A549 (cell line): ENCODE data around the gene PAPPA. TPM values are rescaled to one million over a fixed set of nuclear protein-coding genes. Genes with fewer than 3 reads are reported as not detected.
A peak's percentile ranks its signal among the peaks of the same experiment; 100 is the strongest.

ENCODE experiments used
- ATAC-seq, 2 experiments: fragments of 200-7000 bp in 1 of 2; fragments of >200 bp in 1 of 2; cut with Nextera tagmentation in 1 of 2; cut with Tn5 transposase in 1 of 2; 3 replicates each; pipeline versions ENCODE4 v1.8.0 to v1.9.1; 2018 to 2020; ENCODE audit warnings: mild to moderate bottlenecking in 1 of 2, moderate library complexity in 1 of 2
- CTCF ChIA-PET: fragments of 300-600 bp; sonication (Branson Sonifier 250); formaldehyde crosslinking; extraction: SDS; loops from one replicate; lab custom pipeline; 2021; ENCODE audit warnings: antibody characterized with exemption, inconsistent platforms; lab: Yijun Ruan, JAX
- POLR2A ChIA-PET: fragments of 350-600 bp; formaldehyde crosslinking; extraction: SDS; loops from one replicate; lab custom pipeline; 2021; ENCODE audit warnings: antibody characterized with exemption, inconsistent platforms; lab: Yijun Ruan, JAX
- DNase-seq, 2 experiments: peaks; one replicate each; pipeline versions ENCODE4 v3.0.0 to v3.0.0-alpha.2; 2011 to 2016; ENCODE audit warnings: low read depth in 1 of 2, low spot score in 1 of 2
- FAIRE-seq: peaks from 2 replicates; lab custom pipeline; 2011; peaks lifted over from hg19 to GRCh38; lab: Jason Lieb, UNC
- H3K27ac ChIP-seq, 2 experiments: fragments of >200 bp; sonication (Bioruptor Twin); formaldehyde crosslinking; 3 replicates each; pipeline ENCODE4 v1.5.1; 2016 to 2017
- H3K4me1 ChIP-seq: fragments of >200 bp; sonication (Bioruptor Twin); formaldehyde crosslinking; 3 replicates; pipeline ENCODE4 v1.6.1; 2016
- H3K4me2 ChIP-seq: fragments of >200 bp; sonication (Bioruptor Twin); formaldehyde crosslinking; 3 replicates; pipeline ENCODE4 v1.6.1; 2016
- H3K4me3 ChIP-seq: fragments of >200 bp; sonication (Bioruptor Twin); formaldehyde crosslinking; 3 replicates; pipeline ENCODE4 v1.5.1; 2016
- H3K9me3 ChIP-seq: fragments of >200 bp; sonication (Bioruptor Twin); formaldehyde crosslinking; 3 replicates; pipeline ENCODE4 v1.6.1; 2016
- BHLHE40 ChIP-seq: IDR thresholded peaks from 2 replicates; pipeline ENCODE4 v1.6.1; 2012; ENCODE audit warnings: low read depth, low read length, inconsistent platforms
- CEBPB ChIP-seq, 2 experiments: fragments of >200 bp in 1 of 2; sonication (Bioruptor Twin) in 1 of 2; formaldehyde crosslinking in 1 of 2; IDR thresholded peaks; 2 replicates each; pipeline ENCODE4 v1.6.1; 2012 to 2016
- ESRRA ChIP-seq: fragments of 150-350 bp; IDR thresholded peaks from 2 replicates; pipeline ENCODE4 v1.6.1; 2014; ENCODE audit warnings: mild to moderate bottlenecking, low read length, borderline replicate concordance
- FOSB ChIP-seq: fragments of 250-450 bp; sonication (Bioruptor Pico); IDR thresholded peaks from 2 replicates; pipeline ENCODE4 v1.5.0; 2020; ENCODE audit warnings: mild to moderate bottlenecking, moderate library complexity
- FOXS1 ChIP-seq: fragments of 250-450 bp; sonication (Bioruptor Pico); IDR thresholded peaks from 2 replicates; pipeline ENCODE4 v1.5.0; 2020; ENCODE audit warnings: mild to moderate bottlenecking, moderate library complexity
- HOXA7 ChIP-seq: fragments of 250-450 bp; sonication (Bioruptor Pico); IDR thresholded peaks from 2 replicates; pipeline ENCODE4 v1.5.0; 2020; ENCODE audit warnings: mild to moderate bottlenecking, moderate library complexity
- HOXB13 ChIP-seq: fragments of 250-450 bp; sonication (Bioruptor Pico); IDR thresholded peaks from 2 replicates; pipeline ENCODE4 v1.5.0; 2020; ENCODE audit warnings: low read depth, mild to moderate bottlenecking, moderate library complexity
- JUN ChIP-seq, 2 experiments: fragments of >200 bp; sonication (Bioruptor Twin); formaldehyde crosslinking; IDR thresholded peaks; 2 replicates in 1 of 2; 3 replicates in 1 of 2; pipeline ENCODE4 v1.6.1; 2016 to 2017
- JUNB ChIP-seq: fragments of >200 bp; sonication (Bioruptor Twin); formaldehyde crosslinking; IDR thresholded peaks from 2 replicates; pipeline ENCODE4 v1.6.1; 2016
- MAZ ChIP-seq: fragments of 150-350 bp; IDR thresholded peaks from 2 replicates; pipeline ENCODE4 v1.6.1; 2014; ENCODE audit warnings: antibody characterized with exemption, low read depth, low read length, borderline replicate concordance
- NFE2L2 ChIP-seq: fragments of 150-350 bp; conservative IDR thresholded peaks from 2 replicates; pipeline ENCODE4 v1.6.1; 2014; ENCODE audit warnings: low read length
- PHF8 ChIP-seq: fragments of 200-600 bp; sonication (generic); IDR thresholded peaks from 2 replicates; pipeline ENCODE4 v1.6.1; 2016; ENCODE audit warnings: low read depth, mild to moderate bottlenecking, antibody characterized with exemption, moderate library complexity, borderline replicate concordance
- RARB ChIP-seq: fragments of 250-450 bp; sonication (Bioruptor Pico); IDR thresholded peaks from 2 replicates; pipeline ENCODE4 v1.8.0; 2021; ENCODE audit warnings: mild to moderate bottlenecking, moderate library complexity
- RFX5 ChIP-seq: fragments of 450-650 bp; IDR thresholded peaks from 2 replicates; pipeline ENCODE4 v1.7.1; 2014; ENCODE audit warnings: antibody characterized with exemption, mild to moderate bottlenecking, moderate library complexity
- SMC3 ChIP-seq: fragments of >200 bp; sonication (Bioruptor Twin); formaldehyde crosslinking; IDR thresholded peaks from 3 replicates; pipeline ENCODE4 v1.6.1; 2018; ENCODE audit warnings: inconsistent platforms
- TP53 ChIP-seq: fragments of 250-450 bp; sonication (Bioruptor Pico); IDR thresholded peaks from 2 replicates; pipeline ENCODE4 v1.5.0; 2021; ENCODE audit warnings: mild to moderate bottlenecking, moderate library complexity
- ZFP36 ChIP-seq: fragments of 450-650 bp; IDR thresholded peaks from 2 replicates; pipeline ENCODE4 v1.6.1; 2014; ENCODE audit warnings: borderline replicate concordance; ENCODE audit not compliant: partially characterized antibody
- ZNF302 ChIP-seq: fragments of 250-450 bp; sonication (Bioruptor Pico); IDR thresholded peaks from 2 replicates; pipeline ENCODE4 v1.9.0; 2021; ENCODE audit warnings: inconsistent platforms, mild to moderate bottlenecking, moderate library complexity
- ZSCAN20 ChIP-seq: fragments of 250-450 bp; sonication (Bioruptor Pico); IDR thresholded peaks from 2 replicates; pipeline ENCODE4 v1.8.0; 2022; ENCODE audit warnings: mild to moderate bottlenecking, moderate library complexity
- WGBS: methylation state at CpG from one replicate; pipeline ENCODE4 v1.1.6; 2017; ENCODE audit errors: missing lambda C conversion rate; 5-methylcytosine and 5-hydroxymethylcytosine counted together
- polyA plus RNA-seq, 4 experiments: library from polyadenylated mRNA; depleted of rRNA in 3 of 4; stranded (reverse); fragments of >200 nt; fragmentation: RNase III in 1 of 4; extraction: RNeasy Plus Mini Kit Qiagen cat#74134 plus additional on column Dnase treatment in 1 of 4; gene quantifications; 2 replicates in 3 of 4; 3 replicates in 1 of 4; pipeline ENCODE4 v1.2.3, GENCODE V29; 2011 to 2017
- TF ChIP-seq, protein P1 (sequence below): fragments of >200 bp; sonication (Bioruptor Twin); formaldehyde crosslinking; IDR thresholded peaks from 3 replicates; pipeline ENCODE4 v1.5.1; 2016
- TF ChIP-seq, protein P2 (sequence below): IDR thresholded peaks from 2 replicates; pipeline ENCODE4 v1.6.1; 2012
- TF ChIP-seq, protein P3 (sequence below): IDR thresholded peaks from 2 replicates; pipeline ENCODE4 v1.6.1; 2012; ENCODE audit warnings: low read depth, borderline replicate concordance

Gene PAPPA
- polyA plus RNA-seq, 2 of the 4 experiments (the other 2 are of a cell fraction) = 40.0 to 127 TPM

DNA sequence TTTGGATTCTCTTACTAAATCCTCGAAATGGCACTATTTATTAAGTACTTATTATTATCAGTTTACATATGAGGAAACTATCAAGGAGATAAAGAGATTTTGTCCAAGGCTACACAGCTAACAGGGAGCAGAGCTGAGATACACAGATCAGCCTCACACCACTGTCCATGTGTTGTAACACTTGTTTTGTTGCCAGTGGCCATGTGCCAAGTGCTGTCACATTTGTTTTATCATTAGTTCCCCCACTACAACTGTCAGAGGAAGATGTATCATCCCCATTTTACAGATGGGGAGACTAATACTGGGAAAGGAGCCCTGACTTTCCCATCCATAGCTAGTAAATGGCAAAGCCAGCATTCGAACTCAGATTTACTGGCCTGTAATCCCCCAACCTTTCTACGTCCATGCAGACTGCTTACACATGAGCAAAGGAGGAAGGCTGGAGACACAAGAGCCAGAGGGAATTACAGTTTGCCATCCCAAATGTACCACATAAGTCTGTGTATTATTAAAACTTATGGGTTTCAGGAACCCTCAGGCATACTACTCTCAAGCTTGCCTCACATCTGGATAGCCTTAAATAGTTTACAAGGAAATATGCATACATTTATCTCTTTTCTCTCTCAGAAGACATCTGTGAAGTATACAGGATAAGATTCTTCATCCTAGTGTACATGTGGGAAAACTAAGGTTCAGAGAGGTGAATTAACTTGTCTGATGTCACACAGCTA is 25.1 kb downstream of the PAPPA start:
- Histone ChIP-seq H3K4me3 (no peak overlapping the region), H3K9me3 (no peaks in the 10 kb centered on the region), H3K4me1 (peaks cover 99% of the 10 kb centered on the region), H3K4me2 (no peak overlapping the region), H3K27ac (peak overlapping the region in 1 of 2 experiments; percentile 59; a peak in 2 of 6 replicates)
- ATAC-seq (no peak), DNase-seq (no peak), FAIRE-seq (no peak)
- 86% methylated on average over 3 of the region's 3 CpGs for WGBS
- TF ChIP-seq NFE2L2 (no peak), JUN (IDR thresholded peaks at IDR 0.05) (peak; percentile 12 to 19; a peak in 1 of 5 replicates), ZFP36 (peak; percentile 31)
- TF ChIP-seq, protein P1, sequence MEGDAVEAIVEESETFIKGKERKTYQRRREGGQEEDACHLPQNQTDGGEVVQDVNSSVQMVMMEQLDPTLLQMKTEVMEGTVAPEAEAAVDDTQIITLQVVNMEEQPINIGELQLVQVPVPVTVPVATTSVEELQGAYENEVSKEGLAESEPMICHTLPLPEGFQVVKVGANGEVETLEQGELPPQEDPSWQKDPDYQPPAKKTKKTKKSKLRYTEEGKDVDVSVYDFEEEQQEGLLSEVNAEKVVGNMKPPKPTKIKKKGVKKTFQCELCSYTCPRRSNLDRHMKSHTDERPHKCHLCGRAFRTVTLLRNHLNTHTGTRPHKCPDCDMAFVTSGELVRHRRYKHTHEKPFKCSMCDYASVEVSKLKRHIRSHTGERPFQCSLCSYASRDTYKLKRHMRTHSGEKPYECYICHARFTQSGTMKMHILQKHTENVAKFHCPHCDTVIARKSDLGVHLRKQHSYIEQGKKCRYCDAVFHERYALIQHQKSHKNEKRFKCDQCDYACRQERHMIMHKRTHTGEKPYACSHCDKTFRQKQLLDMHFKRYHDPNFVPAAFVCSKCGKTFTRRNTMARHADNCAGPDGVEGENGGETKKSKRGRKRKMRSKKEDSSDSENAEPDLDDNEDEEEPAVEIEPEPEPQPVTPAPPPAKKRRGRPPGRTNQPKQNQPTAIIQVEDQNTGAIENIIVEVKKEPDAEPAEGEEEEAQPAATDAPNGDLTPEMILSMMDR = no peak
- ChIA-PET POLR2A (no interaction called here), CTCF (interaction anchor here (0.8 to 2.2 kb wide), 2 partner anchors 35 to 585 kb away, joined by 4 to 8 read pairs; no protein-coding TSS in a partner anchor)

DNA sequence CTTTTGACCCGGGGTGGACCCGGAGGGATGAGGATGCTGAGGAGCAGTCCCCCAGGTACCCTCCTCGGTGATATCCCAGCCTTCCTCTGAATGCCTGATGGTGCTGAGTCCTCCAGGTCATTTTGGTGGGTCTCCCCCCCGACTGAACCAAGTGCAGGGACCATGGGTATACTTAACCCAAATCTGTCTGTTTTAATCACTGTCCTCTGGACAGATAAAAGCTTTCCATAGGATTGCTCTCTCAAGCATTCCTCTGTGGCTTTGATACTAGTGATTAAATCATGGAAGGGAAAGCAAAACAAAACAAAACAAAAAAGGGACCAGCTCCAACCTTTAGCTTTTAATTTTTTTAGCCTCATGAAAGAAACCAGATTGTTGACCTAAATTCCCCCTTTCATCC is 26.0 kb downstream of the PAPPA start:
- no peak for FAIRE-seq
- DNase-seq = no peak
- Histone ChIP-seq H3K27ac (peak overlapping the region in 1 of 2 experiments; percentile 59; a peak in 3 of 6 replicates), H3K4me3 (no peak overlapping the region), H3K4me2 (0 out of 3 replicates have a peak overlapping the region, but pooled peaks have one; percentile 6), H3K9me3 (no peaks in the 10 kb centered on the region), H3K4me1 (peaks cover 97% of the 10 kb centered on the region)
- TF ChIP-seq RFX5 = no peak
- TF ChIP-seq FOSB (CRISPR knock-in tag) = no peak
- no peak for TF ChIP-seq TP53 (CRISPR knock-in tag)
- TF ChIP-seq FOXS1 (CRISPR knock-in tag) = no peak
- no peak for TF ChIP-seq ESRRA
- TF ChIP-seq ZSCAN20 (CRISPR knock-in tag) = no peak
- no peak for TF ChIP-seq HOXA7
- no peak for TF ChIP-seq ZFP36
- TF ChIP-seq BHLHE40 = no peak
- TF ChIP-seq ZNF302 (CRISPR knock-in tag) = no peak
- no peak for TF ChIP-seq JUNB
- no peak for TF ChIP-seq RARB (CRISPR knock-in tag)
- no peak for TF ChIP-seq CEBPB (IDR thresholded peaks at IDR 0.05)
- TF ChIP-seq, protein P2, sequence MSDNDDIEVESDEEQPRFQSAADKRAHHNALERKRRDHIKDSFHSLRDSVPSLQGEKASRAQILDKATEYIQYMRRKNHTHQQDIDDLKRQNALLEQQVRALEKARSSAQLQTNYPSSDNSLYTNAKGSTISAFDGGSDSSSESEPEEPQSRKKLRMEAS = no peak
- no peak for TF ChIP-seq PHF8
- TF ChIP-seq JUN (IDR thresholded peaks at IDR 0.05) = no peak
- no peak for TF ChIP-seq SMC3
- no peak for TF ChIP-seq HOXB13 (CRISPR knock-in tag)
- ChIA-PET POLR2A (no interaction called here), CTCF (interaction anchor here (1.5 to 2.2 kb wide), 2 partner anchors 14 to 586 kb away, joined by 3 to 8 read pairs; no protein-coding TSS in a partner anchor)
- no peak for ATAC-seq
- 83% methylated on average over 4 of the region's 4 CpGs for WGBS

DNA sequence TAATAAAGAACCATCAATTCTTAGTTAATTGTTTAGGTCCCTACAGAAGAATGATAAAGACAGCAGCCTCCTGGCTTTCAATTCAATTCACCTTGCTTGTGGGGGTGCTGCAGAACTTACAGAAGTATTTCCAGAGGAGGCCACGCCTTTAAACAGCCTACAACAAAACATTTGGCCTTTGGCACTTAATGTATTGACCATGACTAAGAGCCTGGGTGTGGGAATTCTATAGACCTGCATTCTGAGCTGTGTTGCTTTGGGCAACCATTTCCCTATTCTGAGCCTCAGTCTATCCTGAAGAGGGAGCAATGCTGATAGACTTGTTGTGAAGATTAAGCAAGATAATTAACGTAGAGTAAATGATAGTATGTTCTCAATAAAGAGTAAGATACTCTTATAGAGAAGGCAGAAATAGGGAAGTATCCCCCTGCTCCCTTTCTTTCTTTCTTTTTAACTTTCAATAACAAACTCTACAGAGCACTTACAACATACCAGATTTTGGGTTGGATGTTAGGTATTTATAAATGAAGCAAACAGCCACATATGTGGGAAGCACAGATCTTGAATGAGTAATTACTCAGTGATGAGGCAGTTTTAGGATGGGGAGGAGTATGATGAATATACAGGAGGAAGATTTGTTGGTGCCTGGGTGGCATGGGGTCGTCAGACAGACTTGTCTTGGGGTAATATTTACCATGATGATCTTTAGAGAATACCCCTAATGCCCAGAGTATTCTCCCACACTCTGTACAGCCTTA is 28.4 kb downstream of the PAPPA start:
- DNase-seq (no peak), ATAC-seq (peak in 1 of 2 experiments; percentile 14; a peak in 1 of 6 replicates), FAIRE-seq (no peak)
- Histone ChIP-seq H3K9me3 (no peaks in the 10 kb centered on the region), H3K27ac (peak overlapping the region in 1 of 2 experiments; percentile 54; a peak in 3 of 6 replicates), H3K4me3 (no peak overlapping the region), H3K4me2 (peak overlapping the region; percentile 34; the same call in 2 of the 3 replicates), H3K4me1 (peaks cover 76% of the 10 kb centered on the region)
- ChIA-PET POLR2A (no interaction called here), CTCF (interaction anchor here (1.8 kb wide), 1 partner anchor 10 kb away, joined by 4 read pairs; no protein-coding TSS in a partner anchor)
- 70% methylated on average over 3 of the region's 3 CpGs for WGBS
- no peak for TF ChIP-seq MAZ
- TF ChIP-seq JUNB = no peak
- TF ChIP-seq PHF8 = no peak
- TF ChIP-seq, protein P3, sequence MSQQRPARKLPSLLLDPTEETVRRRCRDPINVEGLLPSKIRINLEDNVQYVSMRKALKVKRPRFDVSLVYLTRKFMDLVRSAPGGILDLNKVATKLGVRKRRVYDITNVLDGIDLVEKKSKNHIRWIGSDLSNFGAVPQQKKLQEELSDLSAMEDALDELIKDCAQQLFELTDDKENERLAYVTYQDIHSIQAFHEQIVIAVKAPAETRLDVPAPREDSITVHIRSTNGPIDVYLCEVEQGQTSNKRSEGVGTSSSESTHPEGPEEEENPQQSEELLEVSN = no peak
